Thoracic aorta (tissue), 2 donors: ENCODE data around the gene IWS1. TPM values are rescaled to one million over a fixed set of nuclear protein-coding genes. Genes with fewer than 3 reads are reported as not detected.

Experiments used
- ATAC-seq: fragments of 150-250 bp; one replicate; pipeline ENCODE4 v1.8.0; 2017; ENCODE audit warnings: low read depth; ENCODE audit not compliant: insufficient number of reproducible peaks, low FRiP score
- DNase-seq: peaks from one replicate; pipeline ENCODE4 v3.0.0-alpha.2; 2020; ENCODE audit warnings: low spot score
- H3K27ac ChIP-seq, 2 donors: fragments of 200-600 bp; sonication (generic); 1 replicate in 1 of 2; 2 replicates in 1 of 2; pipeline ENCODE4 v1.5.1; 2016; ENCODE audit warnings: mild to moderate bottlenecking in 2 of 2, moderate library complexity in 2 of 2
- H3K27me3 ChIP-seq: fragments of 200-600 bp; sonication (generic); replicated peaks from 2 replicates; pipeline ENCODE4 v1.6.0; 2016; ENCODE audit warnings: mild to moderate bottlenecking; ENCODE audit not compliant: insufficient read depth
- H3K36me3 ChIP-seq: fragments of 200-600 bp; sonication (generic); one replicate; pipeline ENCODE4 v1.5.1; 2016
- H3K4me1 ChIP-seq, 2 donors: fragments of 200-600 bp; sonication (generic); 1 replicate in 1 of 2; 2 replicates in 1 of 2; pipeline versions ENCODE4 v1.5.1 to v1.6.0; 2016; ENCODE audit warnings: low read depth in 2 of 2, mild to moderate bottlenecking in 1 of 2; ENCODE audit not compliant: control insufficient read depth in 1 of 2
- H3K4me3 ChIP-seq: fragments of 200-600 bp; sonication (generic); 2 replicates; pipeline ENCODE4 v1.5.1; 2016; ENCODE audit warnings: mild to moderate bottlenecking
- H3K9me3 ChIP-seq: fragments of 200-600 bp; sonication (generic); 2 replicates; pipeline ENCODE4 v1.5.1; 2016
- CTCF ChIP-seq: fragments of 200-600 bp; sonication (generic); IDR thresholded peaks from one replicate; pipeline ENCODE4 v1.5.1; 2019; ENCODE audit warnings: antibody characterized with exemption
- total RNA-seq, 2 donors: library from RNA; depleted of rRNA; stranded (reverse); fragments of >200 nt; gene quantifications; one replicate each; pipeline versions ENCODE4 v1.1.0 to v1.2.3, GENCODE V29; 2016

IWS1 gene
- total RNA-seq, 2 donors from 2014 or later: 43.2 to 54.0 TPM

DNA sequence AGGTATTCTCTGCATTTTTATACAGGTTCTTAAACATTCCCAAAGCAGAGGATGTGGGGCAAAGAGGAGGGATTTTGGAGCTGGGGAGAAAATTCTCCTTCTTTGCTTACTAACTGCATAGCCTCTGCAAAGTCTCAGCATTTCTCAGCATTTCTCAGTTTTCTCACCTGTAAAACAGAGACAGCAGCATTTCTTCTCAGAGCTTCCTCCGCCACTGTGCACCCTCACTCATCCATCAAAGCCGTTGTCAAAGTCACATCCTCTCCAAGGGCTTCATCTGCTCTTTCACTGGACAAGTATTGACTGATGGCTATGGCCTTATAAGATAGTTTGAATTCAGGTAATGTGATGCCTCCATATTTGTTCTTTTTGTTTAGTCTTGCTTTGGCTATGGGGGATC lies 26.6 kb upstream of the IWS1 start:
- no peak overlapping the region for H3K27ac ChIP-seq
- H3K4me3 ChIP-seq: no peak overlapping the region
- TF ChIP-seq CTCF: no peak
- no peaks in the 10 kb centered on the region for H3K4me1 ChIP-seq
- DNase-seq (no peak), ATAC-seq (no peak)
- H3K36me3 ChIP-seq: no peaks in the 10 kb centered on the region
- H3K9me3 ChIP-seq: no peaks in the 10 kb centered on the region
- H3K27me3 ChIP-seq: no peaks in the 10 kb centered on the region

DNA sequence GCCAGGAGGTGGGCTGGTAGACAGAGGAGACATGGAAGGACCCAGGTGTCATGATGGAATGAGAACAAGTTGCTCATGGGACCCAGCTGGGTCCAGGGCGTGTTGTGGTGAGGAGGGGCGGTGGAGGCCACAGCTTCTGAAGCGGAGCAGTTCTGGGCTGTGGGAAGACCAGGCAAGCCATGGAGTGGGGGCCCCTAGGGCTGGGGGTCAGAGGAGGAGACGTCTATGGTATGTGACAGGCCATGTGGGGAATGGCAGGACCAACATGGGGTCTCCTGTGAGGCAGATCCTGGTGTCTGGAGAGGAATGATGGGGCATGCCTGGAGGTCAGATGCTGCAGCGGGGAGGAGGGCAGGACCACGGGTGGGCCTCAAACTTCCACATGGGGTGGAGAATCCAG lies 26.0 kb upstream of the IWS1 start:
- no peak overlapping the region for H3K27ac ChIP-seq
- no peaks in the 10 kb centered on the region for H3K9me3 ChIP-seq
- no peaks in the 10 kb centered on the region for H3K36me3 ChIP-seq
- no peak for DNase-seq
- H3K27me3 ChIP-seq: no peaks in the 10 kb centered on the region
- no peak for ATAC-seq
- H3K4me1 ChIP-seq: no peaks in the 10 kb centered on the region
- no peak for TF ChIP-seq CTCF
- no peak overlapping the region for H3K4me3 ChIP-seq

DNA sequence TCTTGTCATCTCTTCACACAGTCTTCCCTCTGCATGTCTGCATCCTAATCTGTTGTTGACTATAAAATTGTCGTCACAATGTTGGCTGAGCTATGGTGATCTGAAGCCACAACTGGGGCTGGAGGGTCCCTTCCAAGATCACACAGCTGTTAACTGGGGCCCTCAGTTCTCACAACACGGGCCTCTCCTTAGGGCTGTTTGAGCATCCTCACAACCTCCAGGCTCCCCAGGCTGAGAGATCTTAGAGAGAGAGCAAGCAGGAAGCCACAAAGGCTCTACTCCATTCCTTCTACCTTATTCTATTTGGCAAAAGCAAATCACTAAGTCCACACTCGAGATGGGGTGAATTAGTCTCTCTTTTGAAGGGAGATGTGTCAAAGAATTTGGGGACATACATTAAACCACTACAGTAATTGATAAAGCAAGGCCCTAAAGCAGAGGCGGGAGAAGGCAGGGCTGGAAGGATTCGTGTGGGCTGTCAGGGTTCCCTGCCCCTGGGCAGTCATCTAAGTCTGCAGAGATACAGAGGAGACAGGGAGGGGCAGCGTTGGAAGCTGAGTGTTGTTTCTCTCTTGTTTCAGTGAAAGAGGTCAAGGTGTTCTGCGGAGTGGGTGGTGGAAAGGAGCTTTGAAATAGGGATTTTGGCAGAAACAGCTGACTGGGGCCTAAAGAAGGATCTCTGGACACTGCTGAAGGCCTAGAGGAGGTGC lies 25.1 kb upstream of the IWS1 start:
- no peak for TF ChIP-seq CTCF
- no peak for ATAC-seq
- H3K4me3 ChIP-seq: no peak overlapping the region
- H3K27ac ChIP-seq: no peak overlapping the region
- no peaks in the 10 kb centered on the region for H3K4me1 ChIP-seq
- H3K27me3 ChIP-seq: no peaks in the 10 kb centered on the region
- no peaks in the 10 kb centered on the region for H3K36me3 ChIP-seq
- H3K9me3 ChIP-seq: no peaks in the 10 kb centered on the region
- DNase-seq: no peak

GRCh38 chr2:127546797-127547196 lies 20.5 kb upstream of the IWS1 start:
- no peak for TF ChIP-seq CTCF
- Histone ChIP-seq H3K36me3 (no peaks in the 10 kb centered on the region), H3K4me3 (no peak overlapping the region), H3K9me3 (no peaks in the 10 kb centered on the region), H3K27ac (no peak overlapping the region), H3K27me3 (no peaks in the 10 kb centered on the region), H3K4me1 (peaks cover 0 to 5% of the 10 kb centered on the region in 2 donors)
- DNase-seq: no peak
- ATAC-seq: no peak

- Histone ChIP-seq H3K4me1 (peaks cover 0 to 13% of the 10 kb centered on the region in 2 donors), H3K9me3 (no peaks in the 10 kb centered on the region), H3K27ac (no peak overlapping the region), H3K4me3 (no peak overlapping the region), H3K36me3 (no peaks in the 10 kb centered on the region), H3K27me3 (no peaks in the 10 kb centered on the region)
- DNase-seq (no peak), ATAC-seq (no peak)
- TF ChIP-seq CTCF: no peak
Observed at GRCh38 chr2:127545796-127546195, 19.5 kb upstream of the IWS1 start.
